H9 (cell line): ENCODE data around the gene TMEM145. TPM values are rescaled to one million over a fixed set of nuclear protein-coding genes. Genes with fewer than 3 reads are reported as not detected.

Experiments used
- DNase-seq: peaks from one replicate; pipeline ENCODE4 v3.0.0-alpha.2; 2017
- H2AFZ ChIP-seq: one replicate; pipeline ENCODE4 v1.6.1; 2013; ENCODE audit warnings: mild to moderate bottlenecking, low read length, control low read depth, moderate library complexity
- H2AK5ac ChIP-seq: 2 replicates; pipeline ENCODE4 v1.6.1; 2013; ENCODE audit warnings: low read length, control low read depth, mixed read lengths; ENCODE audit not compliant: insufficient read length
- H2BK120ac ChIP-seq: one replicate; pipeline ENCODE4 v1.6.1; 2013; ENCODE audit warnings: low read depth, mild to moderate bottlenecking, low read length, control low read depth, inconsistent platforms; ENCODE audit not compliant: poor library complexity, severe bottlenecking
- H2BK12ac ChIP-seq: 2 replicates; pipeline ENCODE4 v1.6.1; 2013; ENCODE audit warnings: low read length, control low read depth, mixed read lengths, low read depth; ENCODE audit not compliant: insufficient read length
- H2BK15ac ChIP-seq: 2 replicates; pipeline ENCODE4 v1.6.1; 2013; ENCODE audit warnings: low read depth, low read length, control low read depth
- H2BK20ac ChIP-seq: one replicate; pipeline ENCODE4 v1.6.1; 2013; ENCODE audit warnings: low read depth, mild to moderate bottlenecking, low read length, control low read depth, inconsistent platforms; ENCODE audit not compliant: poor library complexity, severe bottlenecking
- H2BK5ac ChIP-seq: 2 replicates; pipeline ENCODE4 v1.6.1; 2013; ENCODE audit warnings: low read length, control low read depth, mixed read lengths; ENCODE audit not compliant: insufficient read length
- H3K14ac ChIP-seq: 2 replicates; pipeline ENCODE4 v1.6.1; 2013; ENCODE audit warnings: low read length, control low read depth; ENCODE audit not compliant: insufficient read depth
- H3K18ac ChIP-seq: 2 replicates; pipeline ENCODE4 v1.6.1; 2013; ENCODE audit warnings: low read depth, mild to moderate bottlenecking, mixed read lengths, low read length, control low read depth; ENCODE audit not compliant: insufficient read length
- H3K23ac ChIP-seq: 2 replicates; pipeline ENCODE4 v1.6.1; 2013; ENCODE audit warnings: low read length, control low read depth, mixed read lengths, low read depth; ENCODE audit not compliant: insufficient read length
- H3K23me2 ChIP-seq: 2 replicates; pipeline ENCODE4 v1.6.1; 2013; ENCODE audit warnings: low read depth, mild to moderate bottlenecking, mixed read lengths, low read length, control low read depth; ENCODE audit not compliant: insufficient read length, poor library complexity, severe bottlenecking
- H3K27ac ChIP-seq: 2 replicates; pipeline ENCODE4 v1.5.1; 2013; ENCODE audit warnings: low read length, control low read depth, mixed read lengths, low read depth; ENCODE audit not compliant: insufficient read length
- H3K27me3 ChIP-seq: 2 replicates; pipeline ENCODE4 v1.6.1; 2013; ENCODE audit warnings: low read length, control low read depth, inconsistent platforms; ENCODE audit not compliant: insufficient read depth
- H3K4ac ChIP-seq: 2 replicates; pipeline ENCODE4 v1.6.1; 2013; ENCODE audit warnings: low read depth, mild to moderate bottlenecking, control low read depth, inconsistent platforms, low read length, moderate library complexity
- H3K4me1 ChIP-seq: 2 replicates; pipeline ENCODE4 v1.6.1; 2013; ENCODE audit warnings: low read length, control low read depth, inconsistent platforms; ENCODE audit not compliant: insufficient read depth
- H3K4me2 ChIP-seq: 2 replicates; pipeline ENCODE4 v1.6.1; 2013; ENCODE audit warnings: low read length, control low read depth, mixed read lengths; ENCODE audit not compliant: insufficient read length, insufficient read depth
- H3K56ac ChIP-seq: 2 replicates; pipeline ENCODE4 v1.6.1; 2013; ENCODE audit warnings: low read depth, mild to moderate bottlenecking, mixed read lengths, low read length, control low read depth; ENCODE audit not compliant: insufficient read length
- H3K79me1 ChIP-seq: 2 replicates; pipeline ENCODE4 v1.6.1; 2013; ENCODE audit warnings: low read depth, mild to moderate bottlenecking, moderate library complexity, low read length, control low read depth, inconsistent platforms; ENCODE audit not compliant: insufficient read depth, poor library complexity, severe bottlenecking
- H3K79me2 ChIP-seq: 2 replicates; pipeline ENCODE4 v1.6.1; 2013; ENCODE audit warnings: low read length, control low read depth, inconsistent platforms; ENCODE audit not compliant: insufficient read depth
- H3K9ac ChIP-seq: 2 replicates; pipeline ENCODE4 v1.6.1; 2013; ENCODE audit warnings: low read length, control low read depth, mixed read lengths; ENCODE audit not compliant: insufficient read length; ENCODE audit errors: extremely low read depth
- H3K9me3 ChIP-seq: one replicate; pipeline ENCODE4 v1.6.1; 2013; ENCODE audit warnings: low read depth, low read length, inconsistent platforms; ENCODE audit not compliant: control insufficient read depth
- H3T11ph ChIP-seq: one replicate; pipeline ENCODE4 v1.6.1; 2013; ENCODE audit warnings: mild to moderate bottlenecking, low read length, control low read depth, inconsistent platforms
- H4K20me1 ChIP-seq: one replicate; pipeline ENCODE4 v1.6.1; 2013; ENCODE audit not compliant: control insufficient read depth, insufficient read length, insufficient read depth
- H4K5ac ChIP-seq: 2 replicates; pipeline ENCODE4 v1.6.1; 2013; ENCODE audit warnings: low read depth, mild to moderate bottlenecking, mixed read lengths, low read length, control low read depth; ENCODE audit not compliant: insufficient read length
- H4K8ac ChIP-seq: replicated peaks from 2 replicates; pipeline ENCODE4 v1.6.1; 2013; ENCODE audit warnings: low read length, control low read depth, mixed read lengths, low read depth; ENCODE audit not compliant: insufficient read length
- H4K91ac ChIP-seq: 2 replicates; pipeline ENCODE4 v1.6.1; 2013; ENCODE audit warnings: low read depth, mild to moderate bottlenecking, moderate library complexity, mixed read lengths, low read length, control low read depth; ENCODE audit not compliant: insufficient read length
- H3K27ac Mint-ChIP-seq, 3 experiments: 2 replicates in 2 of 3; 3 replicates in 1 of 3; pipeline ENCODE4 v1.8.0; 2020 to 2021; ENCODE audit warnings: mixed read lengths in 3 of 3, mild to moderate bottlenecking in 1 of 3, moderate library complexity in 1 of 3
- H3K27me3 Mint-ChIP-seq: 2 replicates; pipeline ENCODE4 v1.8.0; 2021; ENCODE audit warnings: low read depth, mild to moderate bottlenecking, moderate library complexity, mixed read lengths
- H3K36me3 Mint-ChIP-seq, 3 experiments: 2 replicates in 2 of 3; 3 replicates in 1 of 3; pipeline ENCODE4 v1.8.0; 2020 to 2021; ENCODE audit warnings: low read depth in 3 of 3, mixed read lengths in 3 of 3; ENCODE audit not compliant: insufficient read depth in 1 of 3
- H3K4me1 Mint-ChIP-seq, 2 experiments: 2 replicates each; pipeline ENCODE4 v1.8.0; 2020; ENCODE audit warnings: mixed read lengths in 2 of 2
- H3K4me3 Mint-ChIP-seq, 2 experiments: 2 replicates in 1 of 2; 3 replicates in 1 of 2; pipeline ENCODE4 v1.8.0; 2020 to 2021; ENCODE audit warnings: mild to moderate bottlenecking in 2 of 2, mixed read lengths in 2 of 2, moderate library complexity in 1 of 2
- H3K9me3 Mint-ChIP-seq, 2 experiments: 2 replicates in 1 of 2; 3 replicates in 1 of 2; pipeline ENCODE4 v1.8.0; 2020; ENCODE audit warnings: mild to moderate bottlenecking in 2 of 2, mixed read lengths in 2 of 2, moderate library complexity in 1 of 2
- CTCF ChIP-seq: fragments of 200-600 bp; sonication (generic); conservative IDR thresholded peaks from 3 replicates; pipeline ENCODE4 v1.8.0; 2021; ENCODE audit warnings: antibody characterized with exemption, mild to moderate bottlenecking
- WGBS: extraction: QIAGEN DNeasy Blood & Tissue Kit; methylation state at CpG from one replicate; pipeline ENCODE4 v1.1.7; 2013; ENCODE audit warnings: missing lambda C conversion rate, low lambda C conversion rate, mixed read lengths; ENCODE audit not compliant: insufficient read length; ENCODE audit errors: extremely low coverage; 5-methylcytosine and 5-hydroxymethylcytosine counted together
- total RNA-seq: library from RNA; stranded (reverse); gene quantifications from 2 replicates; pipeline ENCODE4 v1.2.1, GENCODE V29; 2021

TMEM145 gene
- total RNA-seq, 1 experiment from 2014 or later, result 4.5 TPM

- H4K5ac ChIP-seq, result no peak overlapping the region
- no peaks in the 10 kb centered on the region for H3K79me2 ChIP-seq
- no peak overlapping the region for H2AFZ ChIP-seq
- H3K79me1 ChIP-seq, result no peaks in the 10 kb centered on the region
- no peak overlapping the region for H3K23ac ChIP-seq
- Mint-ChIP-seq H3K4me3 (no peak overlapping the region), H3K9me3 (peaks cover 5 to 6% of the 10 kb centered on the region in 2 experiments; a peak in 4 of 5 replicates), H3K27ac (no peak overlapping the region), H3K36me3 (peaks cover 26 to 44% (median 42%) of the 10 kb centered on the region in 3 experiments), H3K27me3 (no peaks in the 10 kb centered on the region), H3K4me1 (peaks cover 6 to 32% of the 10 kb centered on the region in 2 experiments)
- no peak overlapping the region for H3K14ac ChIP-seq
- no peak overlapping the region for H3T11ph ChIP-seq
- H2BK5ac ChIP-seq, result no peak overlapping the region
- H3K23me2 ChIP-seq, result no peaks in the 10 kb centered on the region
- no peaks in the 10 kb centered on the region for H4K20me1 ChIP-seq
- no peak overlapping the region for H2BK120ac ChIP-seq
- H3K56ac ChIP-seq, result no peak overlapping the region
- H3K4me1 ChIP-seq, result no peaks in the 10 kb centered on the region
- no peak overlapping the region for H3K9ac ChIP-seq
- H4K91ac ChIP-seq, result no peak overlapping the region
- no peak for DNase-seq
- no peak overlapping the region for H4K8ac ChIP-seq
- no peak overlapping the region for H3K4me2 ChIP-seq
- no CpG with 5 or more reads among the region's 7 CpGs for WGBS
- H2AK5ac ChIP-seq, result no peak overlapping the region
- no peak overlapping the region for H2BK15ac ChIP-seq
- H3K27ac ChIP-seq, result no peak overlapping the region
- TF ChIP-seq CTCF, result no peak
- no peaks in the 10 kb centered on the region for H3K27me3 ChIP-seq
- no peak overlapping the region for H3K18ac ChIP-seq
- H2BK12ac ChIP-seq, result no peak overlapping the region
- peaks cover 6% of the 10 kb centered on the region for H3K9me3 ChIP-seq
- no peak overlapping the region for H2BK20ac ChIP-seq
- H3K4ac ChIP-seq, result no peak overlapping the region
These were observed 48.4 kb downstream of the TMEM145 start for GRCh38 chr19:42361545-42361910.
